ENCODE measurements around the gene DCAF7.

The DCAF7 gene

DNA sequence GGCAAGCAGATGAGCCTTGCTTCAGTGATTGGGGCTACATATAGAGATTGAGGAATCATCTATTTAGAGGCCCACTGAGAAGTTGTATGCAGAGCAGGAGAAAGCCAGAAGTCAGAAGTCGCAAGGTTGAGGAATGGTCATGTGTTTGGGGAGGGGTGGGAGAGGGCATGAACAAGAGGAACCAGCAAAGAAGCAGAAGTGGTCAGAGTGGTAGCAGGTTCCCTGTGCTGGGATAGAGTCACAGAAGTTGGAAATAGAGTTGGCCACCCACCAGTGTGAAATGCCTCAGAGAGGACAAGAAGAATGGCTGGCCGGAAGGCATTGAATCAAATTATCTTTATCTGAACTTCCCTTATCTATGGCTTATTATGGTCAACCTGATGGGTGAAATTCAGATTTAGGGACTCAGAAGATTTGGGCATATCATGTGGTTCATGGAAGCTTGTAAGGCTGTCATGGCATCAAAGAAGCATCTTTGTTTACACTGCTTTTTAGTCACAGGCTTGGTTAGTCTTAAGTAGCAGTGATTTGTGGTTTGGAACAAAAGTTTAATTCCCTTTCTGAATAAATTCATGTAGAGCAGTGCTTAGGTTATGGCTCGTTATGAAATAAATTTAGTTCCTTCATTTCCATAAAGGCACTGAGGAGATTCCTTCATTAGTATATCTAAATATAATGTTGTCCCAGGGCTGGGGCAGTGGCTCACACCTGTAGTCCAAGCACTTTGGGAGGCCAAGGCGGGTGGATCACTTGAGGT is 91.6 kb downstream of the DCAF7 start:
- H3K27me3 ChIP-seq (ENCODE audit: control insufficient read depth, insufficient read depth, low read length): no peaks in the 10 kb centered on the region
- H3K4me1 ChIP-seq: no peaks in the 10 kb centered on the region
- peaks cover 33% of the 10 kb centered on the region for H3K79me2 ChIP-seq
- H3K4me3 ChIP-seq (ENCODE audit: low read depth, low read length): no peak overlapping the region
- no peaks in the 10 kb centered on the region for H3K36me3 ChIP-seq (ENCODE audit: control insufficient read depth, insufficient read depth, low read length)
- H3K4me2 ChIP-seq (ENCODE audit: low read length): no peak overlapping the region
- H2AFZ ChIP-seq: no peak overlapping the region
- no peak overlapping the region for H3K9ac ChIP-seq
- TF ChIP-seq, protein P1, sequence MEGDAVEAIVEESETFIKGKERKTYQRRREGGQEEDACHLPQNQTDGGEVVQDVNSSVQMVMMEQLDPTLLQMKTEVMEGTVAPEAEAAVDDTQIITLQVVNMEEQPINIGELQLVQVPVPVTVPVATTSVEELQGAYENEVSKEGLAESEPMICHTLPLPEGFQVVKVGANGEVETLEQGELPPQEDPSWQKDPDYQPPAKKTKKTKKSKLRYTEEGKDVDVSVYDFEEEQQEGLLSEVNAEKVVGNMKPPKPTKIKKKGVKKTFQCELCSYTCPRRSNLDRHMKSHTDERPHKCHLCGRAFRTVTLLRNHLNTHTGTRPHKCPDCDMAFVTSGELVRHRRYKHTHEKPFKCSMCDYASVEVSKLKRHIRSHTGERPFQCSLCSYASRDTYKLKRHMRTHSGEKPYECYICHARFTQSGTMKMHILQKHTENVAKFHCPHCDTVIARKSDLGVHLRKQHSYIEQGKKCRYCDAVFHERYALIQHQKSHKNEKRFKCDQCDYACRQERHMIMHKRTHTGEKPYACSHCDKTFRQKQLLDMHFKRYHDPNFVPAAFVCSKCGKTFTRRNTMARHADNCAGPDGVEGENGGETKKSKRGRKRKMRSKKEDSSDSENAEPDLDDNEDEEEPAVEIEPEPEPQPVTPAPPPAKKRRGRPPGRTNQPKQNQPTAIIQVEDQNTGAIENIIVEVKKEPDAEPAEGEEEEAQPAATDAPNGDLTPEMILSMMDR (IDR thresholded peaks at IDR 0.05): no peak
- H3K27ac ChIP-seq: no peak overlapping the region
- no peaks in the 10 kb centered on the region for H3K9me3 ChIP-seq (ENCODE audit: control insufficient read depth, low read length)
